DOHH2 (cell line): ENCODE results near the gene NUP210.

Experiments used
- EZH2phosphoT487 ChIP-seq: fragments of 200-600 bp; sonication (generic); IDR thresholded peaks from 2 replicates; pipeline ENCODE4 v1.6.1; 2017; ENCODE audit warnings: borderline replicate concordance, mild to moderate bottlenecking, antibody characterized with exemption, low read length, moderate library complexity, mixed read lengths
- TF ChIP-seq, protein P1 (sequence below): fragments of 200-600 bp; sonication (generic); IDR thresholded peaks from one replicate; pipeline ENCODE4 v1.5.1; 2014; ENCODE audit warnings: antibody characterized with exemption, mild to moderate bottlenecking, low read depth, low read length; ENCODE audit not compliant: poor library complexity, severe bottlenecking

DNA sequence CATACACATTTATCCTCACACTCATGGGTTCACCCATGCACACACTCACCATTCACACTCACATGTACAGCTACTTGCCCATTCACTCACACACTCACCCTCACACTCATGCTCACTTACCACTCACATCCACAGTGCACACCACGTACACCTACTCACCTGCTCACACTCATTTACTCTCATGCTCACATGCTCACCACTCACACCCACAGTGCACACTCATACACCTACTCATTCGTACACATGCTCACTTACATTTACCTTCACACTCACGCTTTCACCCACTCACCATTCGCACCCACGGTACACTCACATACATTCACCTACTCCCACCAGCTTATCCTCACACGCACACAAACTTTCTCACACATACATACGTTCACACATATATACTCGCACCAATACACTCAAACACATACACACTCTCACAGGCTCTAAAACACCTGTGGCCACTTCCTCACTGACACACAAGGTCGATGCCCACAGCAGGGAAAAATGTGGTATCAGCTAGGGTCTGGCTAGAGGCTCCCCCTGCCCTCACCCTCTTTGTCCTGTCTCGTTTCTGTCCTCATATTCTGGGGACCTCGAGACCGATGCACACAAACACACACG is 46.0 kb downstream of the NUP210 start:
- TF ChIP-seq, protein P1, sequence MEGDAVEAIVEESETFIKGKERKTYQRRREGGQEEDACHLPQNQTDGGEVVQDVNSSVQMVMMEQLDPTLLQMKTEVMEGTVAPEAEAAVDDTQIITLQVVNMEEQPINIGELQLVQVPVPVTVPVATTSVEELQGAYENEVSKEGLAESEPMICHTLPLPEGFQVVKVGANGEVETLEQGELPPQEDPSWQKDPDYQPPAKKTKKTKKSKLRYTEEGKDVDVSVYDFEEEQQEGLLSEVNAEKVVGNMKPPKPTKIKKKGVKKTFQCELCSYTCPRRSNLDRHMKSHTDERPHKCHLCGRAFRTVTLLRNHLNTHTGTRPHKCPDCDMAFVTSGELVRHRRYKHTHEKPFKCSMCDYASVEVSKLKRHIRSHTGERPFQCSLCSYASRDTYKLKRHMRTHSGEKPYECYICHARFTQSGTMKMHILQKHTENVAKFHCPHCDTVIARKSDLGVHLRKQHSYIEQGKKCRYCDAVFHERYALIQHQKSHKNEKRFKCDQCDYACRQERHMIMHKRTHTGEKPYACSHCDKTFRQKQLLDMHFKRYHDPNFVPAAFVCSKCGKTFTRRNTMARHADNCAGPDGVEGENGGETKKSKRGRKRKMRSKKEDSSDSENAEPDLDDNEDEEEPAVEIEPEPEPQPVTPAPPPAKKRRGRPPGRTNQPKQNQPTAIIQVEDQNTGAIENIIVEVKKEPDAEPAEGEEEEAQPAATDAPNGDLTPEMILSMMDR, result no peak
- TF ChIP-seq EZH2phosphoT487, result no peak
